Body of pancreas (tissue), 4 donors: Measurements from ENCODE around the gene MEIS2. TPM values are rescaled to one million over a fixed set of nuclear protein-coding genes. Genes with fewer than 3 reads are reported as not detected.
"Not testable (repeated sequence)": the region's sequence is repeated elsewhere in the genome, so short reads cannot be mapped to it uniquely, and the experiment has no call there.

ENCODE experiments used
- ATAC-seq: fragments of 150-250 bp; one replicate; pipeline ENCODE4 v1.9.1; 2016
- DNase-seq, 4 donors: peaks; one replicate each; pipeline ENCODE4 v3.0.0-alpha.2; 2019
- H3K27ac ChIP-seq, 4 donors: fragments of 200-600 bp; sonication (generic); 1 replicate in 3 of 4; 2 replicates in 1 of 4; pipeline versions ENCODE4 v1.5.1 to v1.6.1; 2016 to 2019; ENCODE audit warnings: mild to moderate bottlenecking in 1 of 4, mixed read lengths in 1 of 4, moderate library complexity in 1 of 4
- H3K27me3 ChIP-seq, 2 donors: fragments of 200-600 bp; sonication (generic); one replicate each; pipeline ENCODE4 v1.6.0; 2016; ENCODE audit warnings: mild to moderate bottlenecking in 1 of 2
- H3K36me3 ChIP-seq, 2 donors: fragments of 200-600 bp; sonication (generic); replicated peaks in 1 of 2; 2 replicates each; pipeline ENCODE4 v1.5.1; 2016; ENCODE audit warnings: low read depth in 2 of 2; ENCODE audit not compliant: insufficient read depth in 1 of 2
- H3K4me1 ChIP-seq: fragments of 200-600 bp; sonication (generic); one replicate; pipeline ENCODE4 v1.6.0; 2016
- H3K4me3 ChIP-seq, 2 donors: fragments of 200-600 bp; sonication (generic); 1 replicate in 1 of 2; 2 replicates in 1 of 2; pipeline ENCODE4 v1.5.1; 2016 to 2019
- H3K9me3 ChIP-seq, 3 donors: fragments of 200-600 bp; sonication (generic); 1 replicate in 2 of 3; 2 replicates in 1 of 3; pipeline ENCODE4 v1.5.1; 2016
- POLR2A ChIP-seq, 3 donors: fragments of 450-650 bp; IDR thresholded peaks; one replicate each; pipeline ENCODE4 v1.6.1; 2016; ENCODE audit warnings: antibody characterized with exemption in 3 of 3, mild to moderate bottlenecking in 2 of 3
- WGBS, 2 donors: methylation state at CpG; one replicate each; pipeline ENCODE4 v1.1.5; 2017; 5-methylcytosine and 5-hydroxymethylcytosine counted together
- intact Hi-C: fragments of 100-400 bp; cut with DNase I; formaldehyde crosslinking; loops from one replicate; pipeline ENCODE4 v1.15.1; 2023
- total RNA-seq, 2 donors: library from RNA; depleted of rRNA; stranded (reverse); fragments of >200 nt; gene quantifications; one replicate each; pipeline ENCODE4 v1.1.0, GENCODE V29; 2016
- TF ChIP-seq, protein P1 (sequence below), 7 experiments: fragments of 450-650 bp in 4 of 7; fragments of 200-600 bp in 3 of 7; sonication (generic) in 3 of 7; IDR thresholded peaks; one replicate each; pipeline ENCODE4 v1.5.1; 2016 to 2019; ENCODE audit warnings: antibody characterized with exemption in 7 of 7

MEIS2 gene
- total RNA-seq, 2 donors from 2014 or later: 11.9 to 86.0 TPM

DNA sequence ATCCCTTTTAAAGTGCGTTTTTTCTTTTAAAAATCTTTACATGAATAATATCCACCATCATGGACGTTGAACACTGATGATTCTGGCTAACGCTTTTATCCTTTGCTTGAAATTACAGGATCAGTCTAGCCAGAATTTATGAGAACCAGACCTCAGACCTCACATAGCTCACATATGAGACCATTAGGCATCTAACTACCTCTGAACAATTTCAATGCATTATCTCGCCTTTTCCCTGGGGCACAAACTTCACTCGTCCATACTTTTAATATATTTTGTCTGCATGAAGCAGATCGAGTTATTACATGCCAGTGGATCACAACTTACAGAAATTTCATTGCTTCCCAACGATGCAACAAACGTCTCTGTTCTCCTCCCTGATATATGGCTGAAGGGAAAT is 105.6 kb downstream of the MEIS2 start:
- no peak overlapping the region for H3K4me3 ChIP-seq
- TF ChIP-seq POLR2A (IDR thresholded peaks at IDR 0.05): no peak
- TF ChIP-seq, protein P1, sequence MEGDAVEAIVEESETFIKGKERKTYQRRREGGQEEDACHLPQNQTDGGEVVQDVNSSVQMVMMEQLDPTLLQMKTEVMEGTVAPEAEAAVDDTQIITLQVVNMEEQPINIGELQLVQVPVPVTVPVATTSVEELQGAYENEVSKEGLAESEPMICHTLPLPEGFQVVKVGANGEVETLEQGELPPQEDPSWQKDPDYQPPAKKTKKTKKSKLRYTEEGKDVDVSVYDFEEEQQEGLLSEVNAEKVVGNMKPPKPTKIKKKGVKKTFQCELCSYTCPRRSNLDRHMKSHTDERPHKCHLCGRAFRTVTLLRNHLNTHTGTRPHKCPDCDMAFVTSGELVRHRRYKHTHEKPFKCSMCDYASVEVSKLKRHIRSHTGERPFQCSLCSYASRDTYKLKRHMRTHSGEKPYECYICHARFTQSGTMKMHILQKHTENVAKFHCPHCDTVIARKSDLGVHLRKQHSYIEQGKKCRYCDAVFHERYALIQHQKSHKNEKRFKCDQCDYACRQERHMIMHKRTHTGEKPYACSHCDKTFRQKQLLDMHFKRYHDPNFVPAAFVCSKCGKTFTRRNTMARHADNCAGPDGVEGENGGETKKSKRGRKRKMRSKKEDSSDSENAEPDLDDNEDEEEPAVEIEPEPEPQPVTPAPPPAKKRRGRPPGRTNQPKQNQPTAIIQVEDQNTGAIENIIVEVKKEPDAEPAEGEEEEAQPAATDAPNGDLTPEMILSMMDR (IDR thresholded peaks at IDR 0.05): no peak
- no peak for DNase-seq
- H3K27ac ChIP-seq: no peak overlapping the region
- H3K4me1 ChIP-seq: peaks cover 5% of the 10 kb centered on the region
- no peaks in the 10 kb centered on the region for H3K36me3 ChIP-seq
- intact Hi-C loops: no loop called here
- no peaks in the 10 kb centered on the region for H3K9me3 ChIP-seq
- no peaks in the 10 kb centered on the region for H3K27me3 ChIP-seq
- whole genome bisulfite sequencing, 2 donors: 86 to 88% methylated on average over 8 of the region's 8 CpGs
- ATAC-seq: no peak

DNA sequence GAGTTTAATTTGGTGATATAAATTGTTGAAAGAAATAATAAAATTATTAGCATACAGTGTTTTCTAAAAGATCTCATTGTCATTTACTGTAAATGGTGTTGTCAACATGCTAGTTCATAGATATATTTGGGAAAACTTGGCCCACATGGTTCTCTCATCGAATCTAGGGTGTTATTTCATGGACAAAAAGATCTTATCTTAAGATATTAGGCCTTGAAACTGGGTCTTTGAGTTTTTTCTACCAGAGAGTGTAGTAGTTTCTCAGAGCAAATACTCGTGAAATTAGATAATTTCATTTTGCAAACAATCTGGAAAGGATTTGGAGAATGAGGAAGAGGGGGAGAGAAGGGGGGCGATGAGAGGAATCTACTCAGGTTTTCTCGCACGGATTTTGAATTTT is 107.9 kb downstream of the MEIS2 start:
- ATAC-seq (no peak), DNase-seq (no peak)
- intact Hi-C loops: no loop called here
- H3K9me3 ChIP-seq: no peaks in the 10 kb centered on the region
- H3K36me3 ChIP-seq: no peaks in the 10 kb centered on the region
- H3K27me3 ChIP-seq: no peaks in the 10 kb centered on the region
- no peak overlapping the region for H3K27ac ChIP-seq
- WGBS, 2 donors: 81 to 82% methylated on average over 5 of the region's 5 CpGs
- TF ChIP-seq POLR2A (IDR thresholded peaks at IDR 0.05): no peak
- TF ChIP-seq, protein P1 (IDR thresholded peaks at IDR 0.05): no peak
- no peak overlapping the region for H3K4me3 ChIP-seq
- H3K4me1 ChIP-seq: peaks cover 5% of the 10 kb centered on the region

DNA sequence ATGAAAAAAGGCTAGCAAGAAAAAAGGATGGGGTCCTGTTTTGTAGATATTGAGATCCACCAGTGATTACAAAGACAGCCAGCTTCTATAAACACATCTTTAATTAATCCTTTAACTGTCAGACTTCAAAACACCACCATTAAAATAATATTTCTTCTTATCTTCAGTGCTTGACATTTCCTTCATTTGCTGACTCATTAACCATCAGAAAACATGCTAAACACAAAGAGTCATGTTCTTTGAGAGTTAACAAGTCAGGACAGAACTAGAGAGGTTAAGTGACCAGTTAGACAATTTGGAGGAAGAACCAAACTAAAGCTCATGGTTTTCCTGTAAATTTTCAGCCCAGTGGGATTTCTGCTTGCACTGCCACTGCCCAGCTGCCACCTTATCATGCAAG is 111.4 kb downstream of the MEIS2 start:
- no peaks in the 10 kb centered on the region for H3K9me3 ChIP-seq

DNA sequence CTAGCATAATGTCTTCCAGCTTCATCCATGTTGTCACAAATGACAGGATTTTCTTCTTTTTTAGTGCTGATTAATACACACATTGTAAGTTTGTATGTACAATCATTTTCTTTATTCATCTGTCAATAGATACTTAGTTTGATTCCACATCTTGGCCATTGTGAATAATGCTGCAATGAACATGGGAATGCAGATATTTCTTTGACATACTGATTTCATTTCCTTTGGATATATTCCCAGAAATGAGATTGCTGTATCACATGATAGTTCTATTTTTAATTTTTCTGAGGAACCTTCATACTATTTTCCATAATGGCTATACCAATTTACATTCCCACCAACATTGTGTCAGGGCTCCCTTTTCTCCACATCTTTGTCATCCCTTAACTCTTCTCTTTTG is 117.9 kb downstream of the MEIS2 start:
- H3K36me3 ChIP-seq: no peaks in the 10 kb centered on the region
- no peak overlapping the region for H3K27ac ChIP-seq
- no peak for ATAC-seq
- TF ChIP-seq POLR2A (IDR thresholded peaks at IDR 0.05): no peak
- TF ChIP-seq, protein P1 (IDR thresholded peaks at IDR 0.05): no peak
- no peaks in the 10 kb centered on the region for H3K27me3 ChIP-seq
- intact Hi-C loops: no loop called here
- no peaks in the 10 kb centered on the region for H3K4me1 ChIP-seq
- no peak overlapping the region for H3K4me3 ChIP-seq
- H3K9me3 ChIP-seq: no peaks in the 10 kb centered on the region
- DNase-seq: no peak

More for the DNA sequence above, 111.4 kb downstream of the MEIS2 start:
- no peak overlapping the region for H3K4me3 ChIP-seq
- DNase-seq (no peak), ATAC-seq (no peak)
- H3K36me3 ChIP-seq: no peaks in the 10 kb centered on the region
- H3K27me3 ChIP-seq: no peaks in the 10 kb centered on the region
- H3K27ac ChIP-seq: peak overlapping the region in 1 of 4 donors; percentile 7
- no peaks in the 10 kb centered on the region for H3K4me1 ChIP-seq
- intact Hi-C loops: no loop called here
- TF ChIP-seq, protein P1 (IDR thresholded peaks at IDR 0.05): no peak
- TF ChIP-seq POLR2A (IDR thresholded peaks at IDR 0.05): no peak

DNA sequence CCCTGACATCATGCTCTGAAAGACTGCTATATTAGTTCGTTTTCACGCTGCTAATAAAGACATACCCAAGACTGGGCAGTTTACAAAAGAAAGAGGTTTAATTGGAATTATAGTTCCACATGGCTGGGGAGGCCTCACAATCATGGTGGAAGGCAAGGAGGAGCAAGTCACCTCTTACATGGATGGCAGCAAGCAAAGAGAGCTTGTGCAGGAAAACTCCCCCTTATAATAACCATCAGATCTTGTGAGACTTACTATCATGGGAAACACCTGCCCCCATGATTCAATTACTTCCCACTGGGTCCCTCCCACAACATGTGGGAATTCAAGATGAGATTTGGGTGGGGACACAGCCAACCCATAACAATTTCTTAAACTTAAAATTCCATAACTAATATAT is 120.1 kb downstream of the MEIS2 start:
- H3K4me3 ChIP-seq, H3K9me3 ChIP-seq, H3K4me1 ChIP-seq, H3K27me3 ChIP-seq, H3K27ac ChIP-seq, H3K36me3 ChIP-seq, DNase-seq, intact Hi-C loops, ATAC-seq: not testable (repeated sequence)
- 91 to 99% methylated on average over 2 of the region's 2 CpGs for WGBS, 2 donors
